H1 (cell line): Measurements from ENCODE around the gene CIAO3. TPM values are rescaled to one million over a fixed set of nuclear protein-coding genes. Genes with fewer than 3 reads are reported as not detected.

Experiments
- FOSL1 ChIP-seq: IDR thresholded peaks from 2 replicates; pipeline ENCODE4 v1.6.1; 2011; ENCODE audit warnings: mild to moderate bottlenecking, low read depth, low read length, moderate library complexity; ENCODE audit not compliant: insufficient read depth
- SAP30 ChIP-seq: fragments of 300-600 bp; sonication (generic); IDR thresholded peaks from 2 replicates; pipeline ENCODE4 v1.7.1; 2012; ENCODE audit warnings: low read length, moderate library complexity, mild to moderate bottlenecking, inconsistent platforms; ENCODE audit not compliant: insufficient read depth, insufficient replicate concordance
- SIRT6 ChIP-seq: IDR thresholded peaks from one replicate; pipeline ENCODE4 v1.7.1; 2012; ENCODE audit warnings: low read length, inconsistent platforms
- TAF7 ChIP-seq: optimal IDR thresholded peaks from 2 replicates; pipeline ENCODE3; 2011; ENCODE audit warnings: low read depth, mild to moderate bottlenecking, inconsistent platforms, low read length, moderate library complexity, borderline replicate concordance
- polyA plus RNA-seq, 7 experiments: library from polyadenylated mRNA; depleted of rRNA in 3 of 7; stranded (reverse) in 5 of 7; unstranded in 2 of 7; fragments of >200 nt in 5 of 7; fragments of 200-250 nt in 2 of 7; gene quantifications; 1 replicate in 5 of 7; 2 replicates in 1 of 7; 4 replicates in 1 of 7; pipeline versions ENCODE4 v1.2.1 to v1.2.3, GENCODE V29; 2011 to 2013; ENCODE audit warnings: missing spikeins in 2 of 7, mixed read lengths in 2 of 7
- total RNA-seq: library from RNA; stranded (reverse); fragmentation: NEBNext Ultra II Directional; extraction: Animal tissue kit (Norgen Biotek cat#: 25700); gene quantifications from 2 replicates; pipeline ENCODE4 v1.2.1, GENCODE V29; 2021

Gene CIAO3
- total and polyA plus RNA-seq, 2 of the 8 experiments (the other 6 are each of a cell fraction or from before 2014, with no cell fraction given) = 20.0 to 20.4 TPM

GRCh38 chr16:721765-722540 lies 18.8 kb downstream of the CIAO3 start (continued):
- TF ChIP-seq FOSL1 (no peak), TAF7 (no peak), SIRT6 (no peak), SAP30 (no peak)
